ENCODE measurements around the gene RBM4. TPM values are rescaled to one million over a fixed set of nuclear protein-coding genes. Genes with fewer than 3 reads are reported as not detected.

The RBM4 gene
- total and polyA plus RNA-seq, 2 of the 4 experiments (the other 2 are of a cell fraction) = 165 to 198 TPM

DNA sequence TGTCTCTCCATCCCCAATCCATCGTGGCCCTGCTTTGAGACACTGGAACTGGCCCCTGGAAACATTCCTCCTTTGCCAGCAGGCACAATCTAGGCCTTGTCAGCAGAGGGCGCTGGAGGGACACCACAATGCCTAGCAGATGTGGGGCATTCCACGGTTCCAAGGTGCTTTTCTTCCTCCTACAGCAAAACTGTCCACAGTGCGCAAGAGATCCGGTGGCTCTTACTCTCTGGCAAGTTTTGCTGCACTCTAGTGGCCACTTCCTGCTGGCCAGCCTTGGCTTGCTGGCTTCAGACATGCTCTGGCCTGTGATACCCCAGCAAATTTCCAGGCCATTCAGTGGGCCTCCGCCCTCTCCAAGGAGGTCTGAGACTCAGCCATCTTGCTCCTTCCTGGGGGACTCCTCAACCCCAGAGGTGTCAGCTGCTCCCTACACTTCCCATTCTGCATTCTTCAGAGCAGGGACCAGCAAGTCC, 56.3 kb downstream of the RBM4 start:
- Histone ChIP-seq H3K4me2 (ENCODE audit: low read depth, low read length) (no peak overlapping the region), H2BK5ac (ENCODE audit: low read depth, low read length, poor library complexity, severe bottlenecking) (no peak overlapping the region), H3K9me3 (ENCODE audit: control insufficient read depth, insufficient read depth, low read length) (peaks cover 5% of the 10 kb centered on the region), H3K4ac (ENCODE audit: low read depth, low read length) (no peak overlapping the region), H3K36me3 (ENCODE audit: control insufficient read depth, insufficient read depth, low read length) (no peaks in the 10 kb centered on the region), H3K23ac (ENCODE audit: low read depth, low read length) (no peak overlapping the region), H2BK20ac (ENCODE audit: low read depth, low read length) (no peak overlapping the region), H4K91ac (ENCODE audit: insufficient read depth, low read depth, low read length) (no peak overlapping the region), H3K18ac (ENCODE audit: low read depth, low read length) (no peak overlapping the region), H2BK15ac (ENCODE audit: low read depth, low read length) (no peak overlapping the region), H3K9me1 (ENCODE audit: insufficient read depth, low read length) (no peaks in the 10 kb centered on the region), H4K8ac (ENCODE audit: low read depth in 2 of 2, low read length in 2 of 2) (peak overlapping the region in 1 of 2 experiments; percentile 28; a peak in 1 of 4 replicates), H4K5ac (ENCODE audit: low read depth, low read length) (no peak overlapping the region), H3K4me3 (ENCODE audit: insufficient read depth, low read depth, low read length) (no peak overlapping the region), H2AK9ac (replicated peaks; ENCODE audit: low read depth, low read length, poor library complexity) (peak overlapping the region; percentile 88), H4K20me1 (ENCODE audit: insufficient read depth, low read length) (no peaks in the 10 kb centered on the region), H3K27ac (ENCODE audit: insufficient read depth, low read length) (no peak overlapping the region), H3K27me3 (ENCODE audit: control insufficient read depth, insufficient read depth, low read length) (no peaks in the 10 kb centered on the region; the same call in 1 of the 2 replicates), H2BK120ac (ENCODE audit: low read depth, low read length) (no peak overlapping the region), H2AFZ (replicated peaks; ENCODE audit: low read length, poor library complexity) (peak overlapping the region; percentile 81), H2AK5ac (ENCODE audit: low read depth, low read length) (no peak overlapping the region), H3K9ac (ENCODE audit: low read depth, low read length) (no peak overlapping the region), H3K56ac (ENCODE audit: extremely low read depth, insufficient read depth, low read length) (no peak overlapping the region), H3K79me1 (ENCODE audit: low read depth in 1 of 2, low read length in 2 of 2) (no peaks in the 10 kb centered on the region), H3K14ac (replicated peaks; ENCODE audit: low read depth, low read length) (no peak overlapping the region), H3K4me1 (ENCODE audit: control insufficient read depth, insufficient read depth, low read length) (no peaks in the 10 kb centered on the region)
- peak; percentile 99 for ATAC-seq (ENCODE audit: low read depth)
- no TSS peak for BruUV-seq (replicated peaks)
- intact Hi-C loops (cut with micrococcal nuclease) = loop anchor here (1.0 kb wide), 4 partner anchors 140 to 286 kb away; no protein-coding TSS in a partner anchor
- 13% methylated on average over 3 of the region's 6 CpGs; no CpG with 5 or more reads in 1 of the 2 experiments for WGBS, 2 experiments (ENCODE audit: extremely low coverage in 2 of 2, insufficient read length in 1 of 2)
- dilution Hi-C loops (cut with HindIII; ENCODE audit: low sequenced_read_pairs, unreplicated experiment) = no loop called here
- TF ChIP-seq SMC3 (IDR thresholded peaks at IDR 0.05; ENCODE audit: low read depth, low read length) (peak; percentile 98), MXI1 (IDR thresholded peaks at IDR 0.05; ENCODE audit: borderline replicate concordance, low read depth, low read length) (0 out of 2 replicates have a peak, but pooled peaks have one; percentile 11), POLR2A (IDR thresholded peaks at IDR 0.05; ENCODE audit: low read depth, low read length) (peak; percentile 61), RFX5 (IDR thresholded peaks at IDR 0.05; ENCODE audit: low read depth, low read length) (no peak), RAD21 (IDR thresholded peaks at IDR 0.05; ENCODE audit: low read length) (peak; percentile 90), MAFK (IDR thresholded peaks at IDR 0.05; ENCODE audit: low read depth, low read length) (peak; percentile 53), BHLHE40 (IDR thresholded peaks at IDR 0.05; ENCODE audit: low read depth, low read length) (no peak), RCOR1 (IDR thresholded peaks at IDR 0.05; ENCODE audit: insufficient replicate concordance, low read length) (no peak), MAZ (IDR thresholded peaks at IDR 0.05; ENCODE audit: borderline replicate concordance, low read depth, low read length) (peak; percentile 69; the same call in 1 of the 2 replicates), CEBPB (IDR thresholded peaks at IDR 0.05; ENCODE audit: low read depth, low read length) (peak; percentile 34; the same call in 1 of the 2 replicates), FOS (IDR thresholded peaks at IDR 0.05; ENCODE audit: low read depth, low read length) (no peak), NFE2L2 (IDR thresholded peaks at IDR 0.05; ENCODE audit: low read depth, low read length) (no peak), CHD1 (IDR thresholded peaks at IDR 0.05; ENCODE audit: low read depth, low read length) (no peak)
- TF ChIP-seq, protein P1, sequence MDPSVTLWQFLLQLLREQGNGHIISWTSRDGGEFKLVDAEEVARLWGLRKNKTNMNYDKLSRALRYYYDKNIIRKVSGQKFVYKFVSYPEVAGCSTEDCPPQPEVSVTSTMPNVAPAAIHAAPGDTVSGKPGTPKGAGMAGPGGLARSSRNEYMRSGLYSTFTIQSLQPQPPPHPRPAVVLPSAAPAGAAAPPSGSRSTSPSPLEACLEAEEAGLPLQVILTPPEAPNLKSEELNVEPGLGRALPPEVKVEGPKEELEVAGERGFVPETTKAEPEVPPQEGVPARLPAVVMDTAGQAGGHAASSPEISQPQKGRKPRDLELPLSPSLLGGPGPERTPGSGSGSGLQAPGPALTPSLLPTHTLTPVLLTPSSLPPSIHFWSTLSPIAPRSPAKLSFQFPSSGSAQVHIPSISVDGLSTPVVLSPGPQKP (IDR thresholded peaks at IDR 0.05; ENCODE audit: borderline replicate concordance, low read depth, low read length) = no peak
- TF ChIP-seq, protein P2, sequence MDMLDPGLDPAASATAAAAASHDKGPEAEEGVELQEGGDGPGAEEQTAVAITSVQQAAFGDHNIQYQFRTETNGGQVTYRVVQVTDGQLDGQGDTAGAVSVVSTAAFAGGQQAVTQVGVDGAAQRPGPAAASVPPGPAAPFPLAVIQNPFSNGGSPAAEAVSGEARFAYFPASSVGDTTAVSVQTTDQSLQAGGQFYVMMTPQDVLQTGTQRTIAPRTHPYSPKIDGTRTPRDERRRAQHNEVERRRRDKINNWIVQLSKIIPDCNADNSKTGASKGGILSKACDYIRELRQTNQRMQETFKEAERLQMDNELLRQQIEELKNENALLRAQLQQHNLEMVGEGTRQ (IDR thresholded peaks at IDR 0.05; ENCODE audit: low read depth, low read length) = no peak
- TF ChIP-seq, protein P3, sequence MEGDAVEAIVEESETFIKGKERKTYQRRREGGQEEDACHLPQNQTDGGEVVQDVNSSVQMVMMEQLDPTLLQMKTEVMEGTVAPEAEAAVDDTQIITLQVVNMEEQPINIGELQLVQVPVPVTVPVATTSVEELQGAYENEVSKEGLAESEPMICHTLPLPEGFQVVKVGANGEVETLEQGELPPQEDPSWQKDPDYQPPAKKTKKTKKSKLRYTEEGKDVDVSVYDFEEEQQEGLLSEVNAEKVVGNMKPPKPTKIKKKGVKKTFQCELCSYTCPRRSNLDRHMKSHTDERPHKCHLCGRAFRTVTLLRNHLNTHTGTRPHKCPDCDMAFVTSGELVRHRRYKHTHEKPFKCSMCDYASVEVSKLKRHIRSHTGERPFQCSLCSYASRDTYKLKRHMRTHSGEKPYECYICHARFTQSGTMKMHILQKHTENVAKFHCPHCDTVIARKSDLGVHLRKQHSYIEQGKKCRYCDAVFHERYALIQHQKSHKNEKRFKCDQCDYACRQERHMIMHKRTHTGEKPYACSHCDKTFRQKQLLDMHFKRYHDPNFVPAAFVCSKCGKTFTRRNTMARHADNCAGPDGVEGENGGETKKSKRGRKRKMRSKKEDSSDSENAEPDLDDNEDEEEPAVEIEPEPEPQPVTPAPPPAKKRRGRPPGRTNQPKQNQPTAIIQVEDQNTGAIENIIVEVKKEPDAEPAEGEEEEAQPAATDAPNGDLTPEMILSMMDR (conservative IDR thresholded peaks at IDR 0.05; ENCODE audit: low read depth, low read length) = peak; percentile 98
- DNase-seq = peak; percentile 98
- CTCF ChIA-PET = interaction anchor here (0.7 to 1.8 kb wide), 5 partner anchors 15 to 139 kb away, joined by 3 to 5 read pairs (median 3); partner anchors contain the start of gene RBM4
- POLR2A ChIA-PET (ENCODE audit: unreplicated experiment) = no interaction called here
- in situ Hi-C loops (cut with MboI; ENCODE audit: low sequenced_read_pairs) = loop anchor here (5.0 kb wide), 2 partner anchors 138 to 283 kb away; partner anchors contain the start of gene C11orf86
